Right lobe of liver (tissue), 4 donors: ENCODE data around the gene ISM2.
"Not testable (repeated sequence)": the region's sequence is repeated elsewhere in the genome, so short reads cannot be mapped to it uniquely, and the experiment has no call there.

Experiments
- POLR2A ChIP-seq: fragments of 450-650 bp; IDR thresholded peaks from one replicate; pipeline ENCODE4 v1.6.1; 2017; ENCODE audit warnings: antibody characterized with exemption, mild to moderate bottlenecking
- TF ChIP-seq, protein P1 (sequence below), 4 donors: fragments of 200-600 bp in 3 of 4; fragments of 450-650 bp in 1 of 4; IDR thresholded peaks; one replicate each; pipeline versions ENCODE4 v1.5.1 to v1.8.0; 2016 to 2022; ENCODE audit warnings: antibody characterized with exemption in 4 of 4, mild to moderate bottlenecking in 2 of 4
- donor health status: DM: no; HTN: no; CAD: no.
- donor health status: DM: no; HTN: no; CAD: no.
- donor health status: DM: no; HTN: yes; CAD: no.

DNA sequence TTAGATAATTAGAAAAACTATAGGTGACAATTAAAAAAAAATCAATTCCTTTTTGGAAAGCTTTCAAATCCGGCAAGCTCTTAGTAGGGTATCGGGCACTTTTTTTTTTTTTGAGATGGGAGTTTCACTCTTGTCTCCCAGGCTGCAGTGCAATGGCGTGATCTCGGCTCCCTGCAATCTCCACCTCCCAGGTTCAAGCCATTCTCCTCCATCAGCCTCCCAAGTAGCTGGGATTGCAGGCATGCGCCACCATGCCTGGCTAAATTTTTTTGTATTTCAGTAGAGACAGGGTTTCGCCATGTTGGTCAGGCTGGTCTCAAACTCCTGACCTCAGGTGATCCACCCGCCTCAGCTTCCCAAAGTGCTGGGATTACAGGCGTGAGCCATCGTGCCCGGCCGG lies 46.6 kb upstream of the ISM2 start:
- TF ChIP-seq, protein P1, sequence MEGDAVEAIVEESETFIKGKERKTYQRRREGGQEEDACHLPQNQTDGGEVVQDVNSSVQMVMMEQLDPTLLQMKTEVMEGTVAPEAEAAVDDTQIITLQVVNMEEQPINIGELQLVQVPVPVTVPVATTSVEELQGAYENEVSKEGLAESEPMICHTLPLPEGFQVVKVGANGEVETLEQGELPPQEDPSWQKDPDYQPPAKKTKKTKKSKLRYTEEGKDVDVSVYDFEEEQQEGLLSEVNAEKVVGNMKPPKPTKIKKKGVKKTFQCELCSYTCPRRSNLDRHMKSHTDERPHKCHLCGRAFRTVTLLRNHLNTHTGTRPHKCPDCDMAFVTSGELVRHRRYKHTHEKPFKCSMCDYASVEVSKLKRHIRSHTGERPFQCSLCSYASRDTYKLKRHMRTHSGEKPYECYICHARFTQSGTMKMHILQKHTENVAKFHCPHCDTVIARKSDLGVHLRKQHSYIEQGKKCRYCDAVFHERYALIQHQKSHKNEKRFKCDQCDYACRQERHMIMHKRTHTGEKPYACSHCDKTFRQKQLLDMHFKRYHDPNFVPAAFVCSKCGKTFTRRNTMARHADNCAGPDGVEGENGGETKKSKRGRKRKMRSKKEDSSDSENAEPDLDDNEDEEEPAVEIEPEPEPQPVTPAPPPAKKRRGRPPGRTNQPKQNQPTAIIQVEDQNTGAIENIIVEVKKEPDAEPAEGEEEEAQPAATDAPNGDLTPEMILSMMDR (IDR thresholded peaks at IDR 0.05) = not testable (repeated sequence)
- TF ChIP-seq POLR2A = not testable (repeated sequence)
